OCI-LY7 (cell line): ENCODE results near the gene PDE11A.

Source experiments
- EZH2phosphoT487 ChIP-seq: fragments of 200-600 bp; sonication (generic); IDR thresholded peaks from 2 replicates; pipeline ENCODE4 v1.6.1; 2018; ENCODE audit warnings: low read depth, borderline replicate concordance, mild to moderate bottlenecking, mixed run types, antibody characterized with exemption, low read length, moderate library complexity, mixed read lengths
- TF ChIP-seq, protein P1 (sequence below): fragments of 200-600 bp; sonication (generic); conservative IDR thresholded peaks from 2 replicates; pipeline ENCODE4 v1.5.1; 2014; ENCODE audit warnings: mild to moderate bottlenecking, antibody characterized with exemption, low read length, moderate library complexity, mixed read lengths

DNA sequence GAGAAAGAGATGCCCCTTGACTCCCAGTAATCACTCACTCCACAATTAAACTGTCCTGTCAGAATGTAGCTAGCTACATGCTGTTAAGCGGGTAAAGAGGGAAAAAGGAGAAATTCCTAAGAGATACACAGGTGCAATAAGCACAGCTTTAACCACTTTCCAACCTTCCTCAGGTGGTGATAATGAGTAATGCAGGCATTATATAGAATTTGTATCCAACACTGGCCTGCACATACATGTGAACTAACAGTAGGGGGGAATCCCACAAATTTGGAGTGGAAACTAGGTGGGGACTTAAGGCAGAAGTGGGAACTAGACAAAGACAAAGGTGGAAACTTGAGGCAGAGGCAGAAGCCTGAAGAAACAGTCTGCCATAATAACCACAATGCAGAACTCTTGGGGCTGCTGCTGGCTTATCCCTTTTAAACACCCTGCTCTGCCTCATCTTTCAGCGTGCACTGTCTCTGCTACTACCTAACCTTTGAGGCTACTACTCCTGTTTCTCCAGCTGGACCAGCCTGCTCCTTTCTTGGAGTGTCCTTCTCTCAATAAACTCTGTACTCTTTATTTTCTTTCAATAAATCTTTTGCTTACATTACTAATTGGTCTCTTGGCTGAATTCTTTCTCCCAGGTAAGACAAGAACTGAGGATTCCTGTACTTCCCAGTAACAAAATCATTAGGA lies 259.7 kb downstream of the PDE11A start:
- TF ChIP-seq, protein P1, sequence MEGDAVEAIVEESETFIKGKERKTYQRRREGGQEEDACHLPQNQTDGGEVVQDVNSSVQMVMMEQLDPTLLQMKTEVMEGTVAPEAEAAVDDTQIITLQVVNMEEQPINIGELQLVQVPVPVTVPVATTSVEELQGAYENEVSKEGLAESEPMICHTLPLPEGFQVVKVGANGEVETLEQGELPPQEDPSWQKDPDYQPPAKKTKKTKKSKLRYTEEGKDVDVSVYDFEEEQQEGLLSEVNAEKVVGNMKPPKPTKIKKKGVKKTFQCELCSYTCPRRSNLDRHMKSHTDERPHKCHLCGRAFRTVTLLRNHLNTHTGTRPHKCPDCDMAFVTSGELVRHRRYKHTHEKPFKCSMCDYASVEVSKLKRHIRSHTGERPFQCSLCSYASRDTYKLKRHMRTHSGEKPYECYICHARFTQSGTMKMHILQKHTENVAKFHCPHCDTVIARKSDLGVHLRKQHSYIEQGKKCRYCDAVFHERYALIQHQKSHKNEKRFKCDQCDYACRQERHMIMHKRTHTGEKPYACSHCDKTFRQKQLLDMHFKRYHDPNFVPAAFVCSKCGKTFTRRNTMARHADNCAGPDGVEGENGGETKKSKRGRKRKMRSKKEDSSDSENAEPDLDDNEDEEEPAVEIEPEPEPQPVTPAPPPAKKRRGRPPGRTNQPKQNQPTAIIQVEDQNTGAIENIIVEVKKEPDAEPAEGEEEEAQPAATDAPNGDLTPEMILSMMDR, result no peak
- no peak for TF ChIP-seq EZH2phosphoT487
